ENCODE results near the gene SLC2A5.
A peak's percentile ranks its signal among the peaks of the same experiment; 100 is the strongest.

Gene SLC2A5

GRCh38 chr1:9009438-9010370, 59.7 kb downstream of the SLC2A5 start:
- no peak for TF ChIP-seq EZH2phosphoT487 (IDR thresholded peaks at IDR 0.05; ENCODE audit: low read depth)
- peak; percentile 57 for TF ChIP-seq CTCF (IDR thresholded peaks at IDR 0.05; ENCODE audit: low read depth, low read length)
- Histone ChIP-seq H3K36me3 (replicated peaks; ENCODE audit: low read depth, low read length) (no peaks in the 10 kb centered on the region), H3K27ac (ENCODE audit: low read length) (no peak overlapping the region), H3K4me2 (ENCODE audit: low read length) (peak overlapping the region; percentile 17; the same call in 1 of the 2 replicates), H3K79me2 (ENCODE audit: low read length) (no peaks in the 10 kb centered on the region), H3K27me3 (ENCODE audit: low read depth, low read length) (peaks cover 12% of the 10 kb centered on the region), H2AFZ (ENCODE audit: low read depth, low read length) (no peak overlapping the region), H4K20me1 (ENCODE audit: insufficient read depth, low read length) (no peaks in the 10 kb centered on the region), H3K9me3 (ENCODE audit: insufficient read depth, low read length) (no peaks in the 10 kb centered on the region), H3K4me1 (ENCODE audit: low read length) (peaks cover 34% of the 10 kb centered on the region), H3K9ac (ENCODE audit: low read length) (no peak overlapping the region), H3K4me3 (ENCODE audit: low read length) (no peak overlapping the region)

- H3K27me3 ChIP-seq (ENCODE audit: low read depth, low read length): peaks cover 12% of the 10 kb centered on the region
- peak overlapping the region; percentile 71 for H3K4me3 ChIP-seq (ENCODE audit: low read length)
Measured at GRCh38 chr1:9008236-9008635, 61.2 kb downstream of the SLC2A5 start.

GRCh38 chr1:9006956-9007615, 62.3 kb downstream of the SLC2A5 start:
- Histone ChIP-seq H3K4me1 (ENCODE audit: low read length) (peaks cover 36% of the 10 kb centered on the region), H3K27me3 (ENCODE audit: low read depth, low read length) (peaks cover 11% of the 10 kb centered on the region), H3K4me2 (ENCODE audit: low read length) (peak overlapping the region; percentile 97), H4K20me1 (ENCODE audit: insufficient read depth, low read length) (no peaks in the 10 kb centered on the region), H2AFZ (ENCODE audit: low read depth, low read length) (no peak overlapping the region), H3K9me3 (ENCODE audit: insufficient read depth, low read length) (no peaks in the 10 kb centered on the region), H3K79me2 (ENCODE audit: low read length) (no peaks in the 10 kb centered on the region), H3K9ac (ENCODE audit: low read length) (no peak overlapping the region), H3K4me3 (ENCODE audit: low read length) (no peak overlapping the region; the same call in 1 of the 2 replicates), H3K36me3 (replicated peaks; ENCODE audit: low read depth, low read length) (no peaks in the 10 kb centered on the region), H3K27ac (ENCODE audit: low read length) (no peak overlapping the region)
- no peak for TF ChIP-seq CTCF (IDR thresholded peaks at IDR 0.05; ENCODE audit: low read depth, low read length)
- no peak for TF ChIP-seq EZH2phosphoT487 (IDR thresholded peaks at IDR 0.05; ENCODE audit: low read depth)

More at GRCh38 chr1:9008236-9008635, 61.2 kb downstream of the SLC2A5 start:
- Histone ChIP-seq H2AFZ (ENCODE audit: low read depth, low read length) (no peak overlapping the region), H3K79me2 (ENCODE audit: low read length) (no peaks in the 10 kb centered on the region), H3K9me3 (ENCODE audit: insufficient read depth, low read length) (no peaks in the 10 kb centered on the region), H3K36me3 (replicated peaks; ENCODE audit: low read depth, low read length) (no peaks in the 10 kb centered on the region), H3K4me1 (ENCODE audit: low read length) (peaks cover 36% of the 10 kb centered on the region), H3K4me2 (ENCODE audit: low read length) (peak overlapping the region; percentile 97), H4K20me1 (ENCODE audit: insufficient read depth, low read length) (no peaks in the 10 kb centered on the region), H3K9ac (ENCODE audit: low read length) (peak overlapping the region; percentile 36; the same call in 1 of the 2 replicates), H3K27ac (ENCODE audit: low read length) (peak overlapping the region; percentile 56)
- TF ChIP-seq CTCF (IDR thresholded peaks at IDR 0.05; ENCODE audit: low read depth, low read length): peak; percentile 9; the same call in 1 of the 2 replicates
- TF ChIP-seq EZH2phosphoT487 (IDR thresholded peaks at IDR 0.05; ENCODE audit: low read depth): no peak

GRCh38 chr1:9005395-9005708, 64.1 kb downstream of the SLC2A5 start:
- no peaks in the 10 kb centered on the region for H3K9me3 ChIP-seq (ENCODE audit: insufficient read depth, low read length)
- peak overlapping the region; percentile 69; the same call in 1 of the 2 replicates for H3K4me3 ChIP-seq (ENCODE audit: low read length)
- H3K4me1 ChIP-seq (ENCODE audit: low read length): peaks cover 32% of the 10 kb centered on the region
- H3K36me3 ChIP-seq (replicated peaks; ENCODE audit: low read depth, low read length): no peaks in the 10 kb centered on the region
- H3K4me2 ChIP-seq (ENCODE audit: low read length): peak overlapping the region; percentile 79
- no peak overlapping the region for H3K27ac ChIP-seq (ENCODE audit: low read length)
- no peaks in the 10 kb centered on the region for H4K20me1 ChIP-seq (ENCODE audit: insufficient read depth, low read length)
- no peak overlapping the region for H2AFZ ChIP-seq (ENCODE audit: low read depth, low read length)
- TF ChIP-seq CTCF (IDR thresholded peaks at IDR 0.05; ENCODE audit: low read depth, low read length) (no peak), EZH2phosphoT487 (IDR thresholded peaks at IDR 0.05; ENCODE audit: low read depth) (no peak)
- H3K9ac ChIP-seq (ENCODE audit: low read length): no peak overlapping the region
- peaks cover 10% of the 10 kb centered on the region for H3K27me3 ChIP-seq (ENCODE audit: low read depth, low read length)
- no peaks in the 10 kb centered on the region for H3K79me2 ChIP-seq (ENCODE audit: low read length)

All from OCI-LY3 (cell line).